ENCODE measurements around the gene FBXO41. TPM values are rescaled to one million over a fixed set of nuclear protein-coding genes. Genes with fewer than 3 reads are reported as not detected.

FBXO41 gene, protein sequence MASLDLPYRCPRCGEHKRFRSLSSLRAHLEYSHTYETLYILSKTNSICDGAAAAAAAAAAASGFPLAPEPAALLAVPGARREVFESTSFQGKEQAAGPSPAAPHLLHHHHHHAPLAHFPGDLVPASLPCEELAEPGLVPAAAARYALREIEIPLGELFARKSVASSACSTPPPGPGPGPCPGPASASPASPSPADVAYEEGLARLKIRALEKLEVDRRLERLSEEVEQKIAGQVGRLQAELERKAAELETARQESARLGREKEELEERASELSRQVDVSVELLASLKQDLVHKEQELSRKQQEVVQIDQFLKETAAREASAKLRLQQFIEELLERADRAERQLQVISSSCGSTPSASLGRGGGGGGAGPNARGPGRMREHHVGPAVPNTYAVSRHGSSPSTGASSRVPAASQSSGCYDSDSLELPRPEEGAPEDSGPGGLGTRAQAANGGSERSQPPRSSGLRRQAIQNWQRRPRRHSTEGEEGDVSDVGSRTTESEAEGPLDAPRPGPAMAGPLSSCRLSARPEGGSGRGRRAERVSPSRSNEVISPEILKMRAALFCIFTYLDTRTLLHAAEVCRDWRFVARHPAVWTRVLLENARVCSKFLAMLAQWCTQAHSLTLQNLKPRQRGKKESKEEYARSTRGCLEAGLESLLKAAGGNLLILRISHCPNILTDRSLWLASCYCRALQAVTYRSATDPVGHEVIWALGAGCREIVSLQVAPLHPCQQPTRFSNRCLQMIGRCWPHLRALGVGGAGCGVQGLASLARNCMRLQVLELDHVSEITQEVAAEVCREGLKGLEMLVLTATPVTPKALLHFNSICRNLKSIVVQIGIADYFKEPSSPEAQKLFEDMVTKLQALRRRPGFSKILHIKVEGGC
- total RNA-seq = 1 to 10 TPM; 1.6 to 4.0 (median 3.9) TPM

DNA sequence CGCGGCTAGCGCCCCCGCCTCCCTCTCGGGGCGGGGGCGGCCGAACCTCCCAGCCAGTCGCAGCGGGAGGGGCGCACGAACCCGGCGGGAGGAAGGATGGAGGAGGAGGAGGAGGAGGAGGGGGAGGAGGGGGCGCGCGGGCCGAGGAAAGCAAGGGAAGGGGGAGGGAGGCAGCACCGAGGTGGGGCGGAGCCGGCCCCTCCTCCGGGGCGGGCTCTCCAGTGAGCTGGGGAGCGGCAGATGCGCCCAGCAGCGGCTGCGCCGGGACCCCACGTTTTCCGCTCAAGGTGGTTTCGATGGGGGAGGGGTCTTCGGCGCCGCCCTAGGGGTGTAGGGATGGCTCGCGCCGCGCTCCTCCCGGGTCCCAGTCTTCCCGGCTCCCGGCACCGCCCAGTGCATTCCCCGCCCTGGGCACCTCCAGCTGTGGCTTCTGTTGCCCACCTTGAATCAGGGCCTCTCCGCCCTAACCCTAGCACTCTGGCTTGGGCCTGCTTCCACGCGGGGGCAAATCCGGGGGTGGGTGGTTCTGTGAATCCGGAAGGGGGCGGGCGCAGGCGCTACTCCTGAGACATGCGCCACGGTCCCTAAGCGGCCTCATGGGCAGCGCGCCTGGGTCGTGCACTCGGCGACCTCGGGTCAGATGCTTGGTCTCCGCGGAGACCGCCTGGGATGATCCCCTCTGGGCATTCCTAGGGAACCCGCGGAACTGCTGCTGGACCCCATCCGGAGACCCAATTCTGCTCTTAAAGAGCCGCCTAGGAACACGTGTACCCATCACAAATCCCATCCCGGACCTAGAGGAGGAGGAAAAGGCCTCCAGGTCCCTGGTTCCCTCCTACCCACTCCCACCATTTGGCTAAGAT lies at the start of gene FBXO41:
TSS of gene FBXO41 (minus strand) at position 183 of the 863 bp plus-strand sequence. CDS start 14,848 bp downstream, outside the sequence.
- Histone ChIP-seq H3K9me3 (no peaks in the 10 kb centered on the region), H3K27me3 (no peaks in the 10 kb centered on the region), H3K36me3 (no peaks in the 10 kb centered on the region), H3K27ac (no peak within 1 kb of the TSS), H3K4me3 (peak within 1 kb of the TSS; percentile 53 to 85 (median 74)), H3K4me1 (no peaks in the 10 kb centered on the region)
- no peak for DNase-seq (ENCODE audit: low spot score in 2 of 2)
- intact Hi-C loops (cut with DNase I; ENCODE audit: low total_unique reads) = no loop called here
- TF ChIP-seq, protein P1, sequence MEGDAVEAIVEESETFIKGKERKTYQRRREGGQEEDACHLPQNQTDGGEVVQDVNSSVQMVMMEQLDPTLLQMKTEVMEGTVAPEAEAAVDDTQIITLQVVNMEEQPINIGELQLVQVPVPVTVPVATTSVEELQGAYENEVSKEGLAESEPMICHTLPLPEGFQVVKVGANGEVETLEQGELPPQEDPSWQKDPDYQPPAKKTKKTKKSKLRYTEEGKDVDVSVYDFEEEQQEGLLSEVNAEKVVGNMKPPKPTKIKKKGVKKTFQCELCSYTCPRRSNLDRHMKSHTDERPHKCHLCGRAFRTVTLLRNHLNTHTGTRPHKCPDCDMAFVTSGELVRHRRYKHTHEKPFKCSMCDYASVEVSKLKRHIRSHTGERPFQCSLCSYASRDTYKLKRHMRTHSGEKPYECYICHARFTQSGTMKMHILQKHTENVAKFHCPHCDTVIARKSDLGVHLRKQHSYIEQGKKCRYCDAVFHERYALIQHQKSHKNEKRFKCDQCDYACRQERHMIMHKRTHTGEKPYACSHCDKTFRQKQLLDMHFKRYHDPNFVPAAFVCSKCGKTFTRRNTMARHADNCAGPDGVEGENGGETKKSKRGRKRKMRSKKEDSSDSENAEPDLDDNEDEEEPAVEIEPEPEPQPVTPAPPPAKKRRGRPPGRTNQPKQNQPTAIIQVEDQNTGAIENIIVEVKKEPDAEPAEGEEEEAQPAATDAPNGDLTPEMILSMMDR (IDR thresholded peaks at IDR 0.05) = no peak
- TF ChIP-seq POLR2AphosphoS5 (IDR thresholded peaks at IDR 0.05) (no peak), POLR2A (IDR thresholded peaks at IDR 0.05) (no peak)

DNA sequence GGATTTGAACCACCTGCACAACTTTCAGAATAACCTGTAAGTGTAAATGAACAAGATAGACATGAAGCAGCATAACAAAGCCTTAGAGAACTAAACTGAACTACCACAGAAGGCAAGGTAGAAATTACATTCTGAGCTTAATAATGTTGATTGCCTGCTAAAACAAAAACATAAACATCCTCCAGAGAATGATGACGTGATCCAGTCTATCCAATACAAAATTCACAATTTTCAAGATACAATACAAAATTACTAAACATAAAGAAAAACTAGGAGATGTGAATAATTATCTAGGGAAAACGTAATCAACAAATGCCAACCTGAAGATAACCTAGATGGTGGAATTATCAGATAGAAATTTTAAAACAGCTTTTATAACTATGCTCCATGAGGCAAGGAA lies 49.8 kb upstream of the FBXO41 start:
- H3K4me3 ChIP-seq = no peak overlapping the region
- DNase-seq (ENCODE audit: low spot score in 2 of 2) = no peak
- TF ChIP-seq POLR2AphosphoS5 (IDR thresholded peaks at IDR 0.05) (no peak), POLR2A (IDR thresholded peaks at IDR 0.05) (no peak)
- TF ChIP-seq, protein P1 (IDR thresholded peaks at IDR 0.05) = no peak
- H3K9me3 ChIP-seq = peaks cover 0 to 11% of the 10 kb centered on the region in 2 donors
- intact Hi-C loops (cut with DNase I; ENCODE audit: low total_unique reads) = no loop called here
- H3K4me1 ChIP-seq = no peaks in the 10 kb centered on the region
- no peak overlapping the region for H3K27ac ChIP-seq
- no peaks in the 10 kb centered on the region for H3K27me3 ChIP-seq
- no peaks in the 10 kb centered on the region for H3K36me3 ChIP-seq

DNA sequence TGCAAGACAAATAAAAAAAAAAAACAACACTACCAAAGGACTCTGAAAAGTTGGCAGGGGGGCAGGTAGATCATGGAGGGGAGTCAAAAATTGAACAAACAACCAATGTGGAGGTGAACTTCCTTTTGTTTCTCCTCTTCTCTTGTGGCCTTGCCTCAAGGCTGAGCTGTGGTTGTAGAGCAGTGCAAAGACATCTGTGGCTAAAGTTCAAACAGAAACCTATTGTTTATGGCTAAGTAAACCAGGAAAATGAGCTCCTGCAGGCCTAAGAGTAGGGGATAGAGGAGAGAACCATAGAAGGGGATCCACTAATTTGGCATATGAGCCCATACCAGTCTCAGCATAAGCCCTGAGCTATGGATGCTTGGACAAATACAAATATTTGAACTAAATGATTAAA lies 49.3 kb upstream of the FBXO41 start:
- H3K9me3 ChIP-seq = peaks cover 0 to 11% of the 10 kb centered on the region in 2 donors
- no peaks in the 10 kb centered on the region for H3K36me3 ChIP-seq
- TF ChIP-seq POLR2AphosphoS5 (IDR thresholded peaks at IDR 0.05) (no peak), POLR2A (IDR thresholded peaks at IDR 0.05) (no peak)
- TF ChIP-seq, protein P1 (IDR thresholded peaks at IDR 0.05) = no peak

DNA sequence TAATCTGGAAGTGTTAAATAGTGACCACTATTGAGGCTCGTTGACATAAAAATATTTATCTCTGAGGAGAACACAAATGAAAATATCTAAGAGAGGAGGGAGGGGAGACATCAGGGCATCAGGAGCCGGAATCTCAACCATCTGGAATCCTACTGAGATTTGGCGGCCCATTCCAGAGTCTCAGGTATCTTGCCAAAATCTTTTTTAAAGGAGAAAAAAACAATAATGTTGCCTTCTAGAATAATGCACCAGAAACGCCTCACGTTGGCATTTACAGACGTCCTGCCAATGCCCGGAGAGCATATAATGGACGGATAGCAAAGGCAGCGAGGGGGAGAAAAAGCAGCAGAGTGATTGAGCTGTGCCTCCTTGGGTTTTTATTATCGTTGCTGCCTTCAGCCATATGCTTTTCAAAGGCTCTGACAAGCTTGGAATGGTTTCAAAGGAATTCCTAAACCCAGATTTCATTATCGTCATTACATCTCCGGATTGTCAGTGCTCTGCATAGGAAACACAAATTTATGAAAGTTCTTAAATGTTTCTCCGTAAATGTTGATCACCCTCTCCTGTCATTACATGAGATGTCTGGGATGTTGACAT lies 39.9 kb upstream of the FBXO41 start:
- intact Hi-C loops (cut with DNase I; ENCODE audit: low total_unique reads) = no loop called here
- Histone ChIP-seq H3K4me3 (no peak overlapping the region), H3K4me1 (no peaks in the 10 kb centered on the region)

More for the DNA sequence above, 49.3 kb upstream of the FBXO41 start:
- H3K27me3 ChIP-seq = no peaks in the 10 kb centered on the region
- H3K4me1 ChIP-seq = no peaks in the 10 kb centered on the region
- intact Hi-C loops (cut with DNase I; ENCODE audit: low total_unique reads) = no loop called here
- no peak overlapping the region for H3K4me3 ChIP-seq
- H3K27ac ChIP-seq = no peak overlapping the region
- no peak for DNase-seq (ENCODE audit: low spot score in 2 of 2)

More for the DNA sequence above, 39.9 kb upstream of the FBXO41 start:
- Histone ChIP-seq H3K27me3 (peaks cover 0 to 15% of the 10 kb centered on the region in 2 donors), H3K27ac (no peak overlapping the region), H3K36me3 (no peaks in the 10 kb centered on the region), H3K9me3 (no peaks in the 10 kb centered on the region)
- DNase-seq (ENCODE audit: low spot score in 2 of 2) = no peak
- TF ChIP-seq, protein P1 (IDR thresholded peaks at IDR 0.05) = no peak
- no peak for TF ChIP-seq POLR2AphosphoS5 (IDR thresholded peaks at IDR 0.05)
- TF ChIP-seq POLR2A (IDR thresholded peaks at IDR 0.05) = no peak

Data from breast epithelium (tissue), 4 donors.